Measurements from ENCODE around the gene CR2. TPM values are rescaled to one million over a fixed set of nuclear protein-coding genes. Genes with fewer than 3 reads are reported as not detected.
"Not testable (repeated sequence)": the region's sequence is repeated elsewhere in the genome, so short reads cannot be mapped to it uniquely, and the experiment has no call there.

CR2 gene
- total RNA-seq, 4 donors from 2014 or later, result 0.12 to 0.46 TPM; not detected in 2

GRCh38 chr1:207493212-207493611 is 39.1 kb downstream of the CR2 start:
- ATAC-seq (ENCODE audit: low FRiP score), result no peak
- DNase-seq (ENCODE audit: low spot score), result no peak
- no peak for TF ChIP-seq CTCF (IDR thresholded peaks at IDR 0.05)

GRCh38 chr1:207494171-207494570 is 40.0 kb downstream of the CR2 start:
- DNase-seq (ENCODE audit: low spot score) (no peak), ATAC-seq (ENCODE audit: low FRiP score) (no peak)
- TF ChIP-seq CTCF (IDR thresholded peaks at IDR 0.05), result no peak

- not testable (repeated sequence) for ATAC-seq (ENCODE audit: low FRiP score)
These were observed 41.2 kb downstream of the CR2 start for GRCh38 chr1:207495281-207495680.

GRCh38 chr1:207495801-207496792 is 42.0 kb downstream of the CR2 start, which contains the start of gene CR1:
CR1 (plus strand) TSS chr1:207496157; CDS start chr1:207496268, 111 bp downstream.
- ATAC-seq (ENCODE audit: low FRiP score) (peak; percentile 61), DNase-seq (ENCODE audit: low spot score) (no peak)
- no peak for TF ChIP-seq CTCF (IDR thresholded peaks at IDR 0.05)

More at GRCh38 chr1:207495281-207495680, 41.2 kb downstream of the CR2 start:
- DNase-seq (ENCODE audit: low spot score), result not testable (repeated sequence)

- TF ChIP-seq CTCF (IDR thresholded peaks at IDR 0.05), result no peak
- ATAC-seq (ENCODE audit: low FRiP score) (no peak), DNase-seq (ENCODE audit: low spot score) (no peak)
These were observed 43.8 kb downstream of the CR2 start for GRCh38 chr1:207497941-207498340.

GRCh38 chr1:207499573-207499972 is 45.4 kb downstream of the CR2 start:
- DNase-seq (ENCODE audit: low spot score) (peak; percentile 59), ATAC-seq (ENCODE audit: low FRiP score) (peak; percentile 75)
- TF ChIP-seq CTCF (IDR thresholded peaks at IDR 0.05), result no peak

GRCh38 chr1:207500306-207500705 is 46.2 kb downstream of the CR2 start:
- TF ChIP-seq CTCF (IDR thresholded peaks at IDR 0.05), result no peak
- ATAC-seq (ENCODE audit: low FRiP score) (no peak), DNase-seq (ENCODE audit: low spot score) (no peak)
